NOMO-1 (cell line): ENCODE data around the gene DICER1.

Experiments used
- DNase-seq, 2 experiments: peaks; one replicate each; lab custom pipeline; 2025; ENCODE audit not compliant: unreplicated experiment in 2 of 2; lab: John Stamatoyannopoulos, UW

DICER1 gene

GRCh38 chr14:95063391-95063790 is 93.9 kb downstream of the DICER1 start:
- no peak for DNase-seq

DNA sequence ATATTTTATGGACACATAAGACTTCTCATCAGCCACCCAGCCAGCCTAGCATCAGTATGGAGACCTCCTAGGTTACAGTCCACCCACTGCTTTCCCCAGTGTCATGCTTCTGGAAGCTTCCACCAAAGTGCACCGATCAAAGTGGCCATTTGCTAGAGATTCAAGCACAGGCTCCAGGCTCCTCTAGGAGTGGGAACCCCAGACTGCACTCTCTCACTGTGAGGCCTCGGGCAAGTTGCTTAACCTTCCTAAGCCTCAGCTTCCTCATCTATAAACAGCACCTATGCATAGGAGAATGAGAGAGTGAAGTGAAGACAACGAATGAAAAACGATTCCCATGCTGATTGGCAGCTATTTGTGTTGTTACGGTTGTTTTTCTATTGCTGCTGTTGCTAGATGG is 94.4 kb downstream of the DICER1 start:
- peak in 1 of 2 experiments; percentile 19 for DNase-seq

- DNase-seq, result no peak
Measured at GRCh38 chr14:95062220-95062619, 95.1 kb downstream of the DICER1 start.

DNA sequence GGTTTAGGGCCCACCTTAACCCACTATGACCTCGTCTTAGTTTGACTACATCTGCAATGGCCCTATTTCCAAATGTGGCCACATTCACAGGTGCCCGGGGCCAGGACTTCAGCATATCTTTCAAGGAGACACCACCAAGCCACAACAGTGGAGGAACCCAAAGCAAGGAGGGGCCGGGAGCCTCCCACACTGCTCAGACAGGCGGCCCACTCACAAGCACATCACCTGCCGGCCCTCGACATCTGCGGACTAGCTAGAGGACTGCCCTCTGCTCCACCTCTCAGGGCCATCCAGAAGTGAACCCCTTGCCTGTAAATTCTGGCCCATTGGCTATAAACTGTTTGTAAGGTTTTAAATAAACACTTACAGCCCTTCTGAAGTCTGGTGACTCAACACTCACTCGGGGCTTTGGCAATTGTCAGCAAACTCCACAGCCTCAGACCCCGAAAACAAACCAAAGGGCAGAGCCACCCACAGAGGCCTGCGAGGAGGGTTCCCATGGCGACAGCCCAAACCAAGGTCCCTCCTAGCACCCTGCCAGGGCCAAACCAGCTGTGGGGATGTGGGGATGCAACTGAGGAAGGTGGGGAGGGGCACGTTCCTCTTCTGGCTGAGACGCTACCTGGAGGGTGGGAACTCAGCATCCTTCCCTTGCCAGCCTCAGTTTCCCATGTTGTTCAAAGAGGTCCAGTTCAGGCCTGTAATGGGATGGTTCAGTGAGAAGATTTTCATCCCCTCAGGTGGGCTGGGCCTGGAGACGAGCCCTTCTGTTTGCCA is 95.8 kb downstream of the DICER1 start:
- DNase-seq, result no peak

- no peak for DNase-seq
Measured at GRCh38 chr14:95059126-95059525, 98.2 kb downstream of the DICER1 start.

DNA sequence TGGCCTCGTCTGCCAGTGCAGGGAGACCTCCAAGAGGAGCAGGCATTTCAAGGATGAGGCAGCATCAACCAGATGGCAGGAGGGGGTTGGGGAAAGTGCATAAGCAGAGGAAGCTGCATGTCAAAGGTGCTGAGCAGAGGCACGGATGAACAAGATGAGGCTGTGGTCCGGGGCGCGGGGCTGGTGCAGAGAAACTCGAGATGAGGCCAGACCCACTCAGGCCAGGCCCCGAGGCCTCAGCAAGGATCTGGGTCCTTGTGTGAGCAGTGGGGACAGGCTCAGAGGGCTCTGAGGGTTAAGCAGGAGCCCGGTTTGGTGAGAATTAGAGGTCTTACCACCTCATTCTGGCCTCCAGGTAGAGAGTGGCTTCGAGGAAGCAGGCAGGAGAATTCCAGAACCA is 98.8 kb downstream of the DICER1 start:
- DNase-seq, result no peak

DNA sequence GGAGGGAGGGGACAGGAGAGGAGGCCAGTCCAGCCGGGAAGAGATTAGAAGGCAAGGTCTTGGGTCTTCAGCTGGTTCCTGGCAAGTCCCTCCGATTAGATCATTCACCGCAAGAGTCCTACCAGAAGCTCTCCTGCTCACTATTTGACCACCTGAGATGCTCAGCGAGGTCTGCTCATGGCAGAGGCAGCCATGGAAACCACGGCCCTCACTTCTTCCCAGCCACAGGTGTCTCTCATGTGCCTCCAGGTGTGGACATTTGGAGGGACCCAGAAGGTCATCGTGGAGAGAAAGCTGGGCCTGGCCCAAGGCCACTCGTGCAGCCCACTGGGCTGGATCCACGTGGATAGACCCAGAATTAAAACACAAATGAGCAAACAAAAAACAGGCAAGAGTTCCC is 99.5 kb downstream of the DICER1 start:
- DNase-seq, result no peak

- DNase-seq, result no peak
Measured at GRCh38 chr14:95057147-95057546, 100.2 kb downstream of the DICER1 start.

DNA sequence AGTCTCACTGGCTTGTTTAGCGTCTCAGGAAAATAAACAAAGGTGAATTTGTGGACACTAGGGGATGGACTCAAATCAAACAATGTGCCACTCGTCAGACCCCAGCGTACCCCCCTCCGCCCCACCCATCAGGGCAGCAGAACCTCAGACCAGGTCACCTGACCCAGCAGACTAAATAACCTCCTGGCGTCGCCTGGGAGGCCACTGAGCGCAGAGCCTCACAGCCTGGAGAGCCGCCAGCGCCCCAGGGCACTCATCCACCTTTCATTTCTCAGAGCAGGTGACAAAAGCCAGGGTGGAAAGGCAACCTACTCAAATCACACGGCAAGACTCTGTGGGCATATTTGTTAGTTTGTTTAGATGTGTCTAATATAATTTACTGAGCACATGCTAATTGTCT is 100.9 kb downstream of the DICER1 start:
- DNase-seq, result no peak

DNA sequence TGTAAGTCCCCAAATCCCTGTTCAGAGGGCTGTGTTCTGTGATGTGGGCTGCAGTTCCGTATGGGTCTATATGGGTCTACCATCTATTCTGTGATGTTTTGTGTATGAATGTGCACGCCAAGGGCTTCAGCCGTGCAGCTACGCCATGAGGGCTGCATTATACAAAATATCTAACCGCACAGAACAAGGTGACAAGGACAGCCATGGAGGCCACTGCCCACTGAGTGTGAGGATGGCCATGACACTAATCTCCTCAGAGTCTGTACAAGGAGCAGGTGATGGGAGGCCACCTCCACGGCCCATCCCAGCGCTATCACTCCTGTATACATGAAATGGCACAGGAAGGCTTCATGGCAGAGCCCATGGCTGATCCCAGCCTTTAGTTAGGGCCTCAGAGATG is 102.0 kb downstream of the DICER1 start:
- no peak for DNase-seq

DNA sequence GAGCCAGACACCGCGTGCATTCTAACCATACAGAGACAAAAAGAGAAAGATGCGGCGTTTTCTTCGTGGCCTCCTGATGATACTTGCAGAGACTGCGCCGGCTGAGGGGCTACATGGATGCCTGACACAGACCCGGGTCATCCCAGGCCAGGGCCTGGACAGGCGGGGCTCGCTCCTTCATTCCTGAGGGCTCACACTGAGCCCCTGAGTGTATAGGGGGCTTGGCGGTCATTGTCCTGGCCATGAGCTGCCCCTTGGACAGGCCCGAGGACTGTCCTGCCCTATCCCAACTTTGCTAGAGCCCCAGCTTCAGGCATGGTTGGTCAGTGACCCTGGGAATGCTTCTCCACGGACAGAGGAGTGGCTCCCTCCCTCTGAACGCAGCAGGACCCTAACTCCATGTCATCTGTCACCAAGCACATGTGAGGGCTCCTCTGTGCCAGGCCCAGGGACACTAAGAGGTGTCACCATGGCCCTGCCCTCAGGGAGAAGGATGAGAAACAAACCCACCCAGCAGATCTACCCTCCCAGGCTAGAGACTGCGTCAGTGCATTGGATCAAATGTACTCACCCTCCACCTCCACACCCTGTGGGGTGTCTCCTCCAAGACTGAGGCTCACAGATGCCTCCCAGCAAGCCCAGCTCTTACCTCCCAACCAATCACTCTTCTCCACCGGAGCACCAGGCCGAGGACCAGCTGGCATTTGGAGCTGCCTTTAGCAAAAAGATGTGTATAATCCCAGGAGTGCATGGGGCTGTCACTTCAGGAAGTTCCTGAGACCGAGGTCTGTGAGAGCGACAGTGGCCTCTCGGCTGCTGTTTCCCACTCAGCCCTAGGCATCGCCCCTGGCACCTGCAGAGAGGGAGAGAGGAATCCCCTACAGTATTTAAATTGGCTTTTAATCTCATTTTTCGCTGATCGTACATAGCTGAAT is 102.7 kb downstream of the DICER1 start:
- no peak for DNase-seq

- DNase-seq, result no peak
Measured at GRCh38 chr14:95052016-95052585, 105.2 kb downstream of the DICER1 start.

DNA sequence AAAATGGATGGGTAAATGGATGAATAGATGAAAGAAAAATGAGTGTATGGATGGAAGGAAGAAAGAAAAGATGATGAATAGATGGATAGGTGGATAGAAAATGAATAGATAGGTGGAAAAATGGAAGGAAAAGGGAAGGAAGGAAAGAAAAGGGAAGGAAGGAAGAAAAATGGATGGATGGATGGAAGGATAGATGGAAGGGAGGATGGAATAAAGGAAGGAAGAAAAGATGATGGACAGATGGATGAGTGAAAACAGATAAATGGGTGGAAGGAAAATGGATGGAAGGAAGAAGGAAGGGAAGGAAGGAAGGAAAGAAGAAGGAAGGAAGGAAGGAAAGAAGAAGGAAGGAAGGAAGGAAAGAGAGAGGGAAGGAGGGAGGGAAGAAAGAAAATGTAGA is 107.4 kb downstream of the DICER1 start:
- no peak for DNase-seq

- no peak for DNase-seq
Measured at GRCh38 chr14:95048771-95049312, 108.5 kb downstream of the DICER1 start.

DNA sequence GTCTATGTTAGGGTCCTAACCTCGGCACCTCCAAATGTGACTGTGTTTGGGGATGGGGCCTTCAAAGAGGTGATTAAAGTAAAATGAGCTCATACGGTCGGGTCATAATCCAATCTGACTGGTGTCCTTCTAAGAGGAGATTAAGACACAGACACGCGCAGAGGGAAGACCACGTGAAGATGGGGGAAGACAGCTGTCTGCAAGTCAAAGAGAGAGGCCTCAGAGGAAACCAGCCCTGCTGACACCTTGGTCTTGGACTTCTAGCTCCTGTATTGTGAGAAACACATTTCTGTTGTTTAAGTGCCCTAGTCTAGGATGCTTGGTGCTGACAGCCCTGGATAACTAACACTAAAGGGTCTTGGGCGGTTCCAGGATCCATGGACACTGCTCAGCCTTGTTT is 109.6 kb downstream of the DICER1 start:
- DNase-seq, result no peak

GRCh38 chr14:95046711-95047681 is 110.3 kb downstream of the DICER1 start:
- no peak for DNase-seq

DNA sequence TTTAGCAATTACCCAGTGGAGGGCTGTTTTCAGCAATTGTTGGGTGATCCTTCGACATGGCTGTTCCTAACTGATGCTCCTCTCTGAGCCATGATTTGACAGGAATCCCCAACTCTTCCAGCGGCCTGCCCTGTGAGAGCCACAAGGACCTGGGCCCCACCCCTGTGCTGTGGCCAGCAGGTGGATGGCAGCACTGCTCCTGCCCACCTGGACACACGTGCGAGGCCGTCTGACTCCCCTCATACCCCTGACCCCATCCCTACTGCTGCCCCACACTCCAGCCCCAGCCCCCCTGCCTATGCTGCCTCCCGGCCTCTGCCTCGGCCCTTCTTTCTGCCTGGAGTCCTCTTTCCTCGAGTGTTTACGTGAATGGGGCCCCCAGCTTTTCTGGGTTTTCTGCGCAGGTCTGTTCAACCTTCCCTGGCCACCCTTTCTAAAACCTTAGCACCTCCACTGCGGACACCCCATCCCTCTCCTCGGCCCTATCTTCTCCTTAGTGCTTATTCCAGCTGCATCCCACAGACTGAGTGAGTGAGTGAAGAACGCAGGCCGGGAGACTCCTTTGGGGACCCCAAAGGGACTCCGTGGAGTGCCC is 111.4 kb downstream of the DICER1 start:
- no peak for DNase-seq

DNA sequence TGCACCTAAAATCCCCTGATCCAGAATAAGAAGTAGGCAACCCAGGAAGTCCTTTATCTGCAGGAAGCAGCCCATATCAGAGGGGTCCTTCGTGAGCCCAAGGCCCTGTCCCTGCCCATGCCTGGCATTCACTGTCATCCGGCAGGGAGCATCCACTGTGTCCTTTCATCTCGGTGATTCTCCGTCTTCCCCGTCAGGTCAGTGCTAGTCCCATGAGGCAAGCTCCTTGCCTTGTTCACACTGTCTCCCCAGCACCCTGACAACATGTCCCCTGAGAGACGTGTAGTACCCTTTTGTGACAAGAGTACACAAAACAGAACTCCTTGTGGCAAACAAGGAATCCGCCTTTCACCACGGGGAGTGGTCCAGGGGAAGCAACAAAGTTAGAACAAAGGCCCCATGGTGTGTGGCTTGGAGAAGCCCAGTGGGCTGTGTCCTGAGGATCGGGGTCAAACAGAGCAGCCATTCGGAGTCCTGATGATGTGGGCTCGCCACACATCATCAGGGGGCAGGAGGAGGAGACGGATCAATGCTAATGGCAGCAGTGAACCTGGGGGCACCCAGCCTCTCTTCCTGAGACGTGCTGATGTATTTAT is 112.1 kb downstream of the DICER1 start:
- no peak for DNase-seq

DNA sequence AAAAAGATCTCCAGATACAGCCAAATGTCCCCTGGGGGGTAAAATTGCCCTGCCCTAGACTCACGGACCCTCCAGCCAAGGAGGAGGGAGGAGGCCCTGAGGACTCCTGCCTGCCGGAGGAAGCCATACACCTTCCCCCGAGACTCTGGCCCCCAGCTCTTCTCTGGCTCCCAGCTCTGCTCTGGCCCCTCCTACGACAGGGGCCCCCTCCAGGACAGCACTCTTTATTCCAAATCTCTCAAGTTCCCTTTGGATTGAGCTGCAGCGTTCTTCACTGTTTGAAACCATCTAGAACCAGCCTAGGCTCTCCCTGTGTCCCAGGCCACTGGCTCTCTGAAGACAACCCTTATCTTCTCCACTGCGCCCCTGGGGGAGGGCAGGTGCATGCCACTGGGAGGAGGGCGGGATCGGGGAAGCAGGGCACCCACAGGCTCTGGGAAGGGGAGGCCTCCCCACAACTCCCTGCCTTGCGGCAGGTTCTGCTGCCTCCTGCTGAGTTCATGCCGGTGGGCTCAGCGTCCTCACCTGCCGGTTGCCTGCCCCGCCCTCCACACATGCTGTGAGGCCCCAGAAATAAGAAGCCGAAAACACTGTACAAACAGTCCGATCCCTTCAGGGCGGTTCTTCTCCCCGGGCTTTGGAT is 112.7 kb downstream of the DICER1 start:
- no peak for DNase-seq
